HG03097 (cell line): ENCODE results near the gene PLPPR1.
"Not testable (repeated sequence)": the region's sequence is repeated elsewhere in the genome, so short reads cannot be mapped to it uniquely, and the experiment has no call there.

Experiments used
- ATAC-seq: cut with Tn5 transposase; IDR thresholded peaks from one replicate; pipeline ENCODE4 v1.9.1; 2021; ENCODE audit not compliant: unreplicated experiment, low FRiP score

PLPPR1 gene

GRCh38 chr9:101270302-101270701 lies 241.8 kb downstream of the PLPPR1 start:
- ATAC-seq: no peak

- ATAC-seq: no peak
These were observed 242.6 kb downstream of the PLPPR1 start for GRCh38 chr9:101271102-101271501.

GRCh38 chr9:101274971-101275768 lies 246.6 kb downstream of the PLPPR1 start:
- no peak for ATAC-seq

- ATAC-seq: no peak
These were observed 247.3 kb downstream of the PLPPR1 start for GRCh38 chr9:101275769-101276250.

GRCh38 chr9:101291043-101291442 lies 262.5 kb downstream of the PLPPR1 start:
- not testable (repeated sequence) for ATAC-seq

GRCh38 chr9:101299901-101300300 lies 271.4 kb downstream of the PLPPR1 start:
- ATAC-seq: no peak

- ATAC-seq: no peak
These were observed 278.5 kb downstream of the PLPPR1 start for GRCh38 chr9:101307051-101307450.

- no peak for ATAC-seq
These were observed 279.1 kb downstream of the PLPPR1 start for GRCh38 chr9:101307524-101308213.

GRCh38 chr9:101309139-101309538 lies 280.6 kb downstream of the PLPPR1 start:
- ATAC-seq: no peak

GRCh38 chr9:101311191-101311590 lies 282.7 kb downstream of the PLPPR1 start:
- no peak for ATAC-seq

- ATAC-seq: no peak
These were observed 283.4 kb downstream of the PLPPR1 start for GRCh38 chr9:101311758-101312420.

GRCh38 chr9:101312661-101313060 lies 284.1 kb downstream of the PLPPR1 start:
- ATAC-seq: no peak

- no peak for ATAC-seq
These were observed 286.6 kb downstream of the PLPPR1 start for GRCh38 chr9:101315112-101315450.

- no peak for ATAC-seq
These were observed 289.2 kb downstream of the PLPPR1 start for GRCh38 chr9:101317735-101318134.

GRCh38 chr9:101323129-101323528 lies 294.6 kb downstream of the PLPPR1 start:
- no peak for ATAC-seq

- no peak for ATAC-seq
These were observed 295.8 kb downstream of the PLPPR1 start for GRCh38 chr9:101324245-101324804.

- ATAC-seq: no peak
These were observed 296.5 kb downstream of the PLPPR1 start for GRCh38 chr9:101325053-101325452.

GRCh38 chr9:101326035-101326434 lies 297.5 kb downstream of the PLPPR1 start:
- ATAC-seq: no peak

- no peak for ATAC-seq
These were observed 298.0 kb downstream of the PLPPR1 start for GRCh38 chr9:101326501-101326900.

- not testable (repeated sequence) for ATAC-seq
These were observed 298.9 kb downstream of the PLPPR1 start for GRCh38 chr9:101327422-101327909.

- no peak for ATAC-seq
These were observed 303.8 kb downstream of the PLPPR1 start for GRCh38 chr9:101332362-101332761.
